Natural killer cell (primary cell): ENCODE measurements around the gene ISY1. TPM values are rescaled to one million over a fixed set of nuclear protein-coding genes. Genes with fewer than 3 reads are reported as not detected.

Source experiments
- total RNA-seq, 4 donors: library from RNA; stranded (reverse); fragments of 120-200 nt in 1 of 4; gene quantifications; one replicate each; pipeline versions ENCODE4 v1.2.3 to v1.2.4, GENCODE V29; 2013 to 2022

ISY1 gene
- total RNA-seq, 3 donors from 2014 or later (not counting 1 experiment from before 2014, with no cell fraction given) = 51.9 to 58.2 (median 56.1) TPM

Other genes starting within 250 kb of the ISY1 start
- gene CFAP92, start 167.0 kb downstream of the ISY1 start, total RNA-seq = under 1 TPM; 0.26 to 0.43 (median 0.41) TPM
- under 1 TPM in 2 of 3 donors, not detected in 1; 0.28 to 0.70 TPM for gene EFCC1, start 159.8 kb downstream of the ISY1 start, total RNA-seq
- 1 to 10 TPM in 2 of 3 donors, under 1 TPM in 1; 0.86 to 8.6 (median 3.8) TPM for gene GP9, start 100.3 kb downstream of the ISY1 start, total RNA-seq
- 10 to 100 TPM; 36.5 to 47.2 (median 38.3) TPM for gene RAB43, start 39.3 kb downstream of the ISY1 start, total RNA-seq
- gene CNBP, start 22.8 kb upstream of the ISY1 start, total RNA-seq = 100 to 1,000 TPM; 202 to 223 (median 211) TPM
- gene COPG1, start 88.5 kb upstream of the ISY1 start, total RNA-seq = 100 to 1,000 TPM; 127 to 141 (median 135) TPM
- gene HMCES, start 117.8 kb upstream of the ISY1 start, total RNA-seq = 10 to 100 TPM; 37.3 to 42.8 (median 40.9) TPM